Inflammatory macrophage treated with lipopolysaccharide for 4 hours (primary cell): ENCODE data around the gene TMEM106C.

Experiments used
- DNase-seq: peaks from one replicate; pipeline ENCODE4 v3.0.0-alpha.2; 2020

Gene TMEM106C

GRCh38 chr12:47980779-47981495 is 17.5 kb downstream of the TMEM106C start:
- DNase-seq = no peak

- DNase-seq = no peak
Measured at GRCh38 chr12:47981496-47982260, 18.3 kb downstream of the TMEM106C start.

GRCh38 chr12:47982311-47982710 is 18.9 kb downstream of the TMEM106C start:
- DNase-seq = no peak

GRCh38 chr12:47982770-47983169 is 19.4 kb downstream of the TMEM106C start:
- no peak for DNase-seq

- no peak for DNase-seq
Measured at GRCh38 chr12:47983541-47984115, 20.2 kb downstream of the TMEM106C start.

- DNase-seq = no peak
Measured at GRCh38 chr12:47984331-47984801, 21.0 kb downstream of the TMEM106C start.

GRCh38 chr12:47985596-47986290 is 22.3 kb downstream of the TMEM106C start:
- DNase-seq = no peak

GRCh38 chr12:47986291-47986660 is 22.9 kb downstream of the TMEM106C start:
- no peak for DNase-seq

GRCh38 chr12:47986832-47987231 is 23.4 kb downstream of the TMEM106C start:
- DNase-seq = no peak

GRCh38 chr12:47987411-47988072 is 24.1 kb downstream of the TMEM106C start:
- DNase-seq = no peak

GRCh38 chr12:47988073-47989022 is 25.0 kb downstream of the TMEM106C start:
- DNase-seq = no peak

- no peak for DNase-seq
Measured at GRCh38 chr12:47989023-47989417, 25.6 kb downstream of the TMEM106C start.

- DNase-seq = no peak
Measured at GRCh38 chr12:47989666-47990065, 26.3 kb downstream of the TMEM106C start.

GRCh38 chr12:47990351-47991105 is 27.1 kb downstream of the TMEM106C start:
- no peak for DNase-seq

- no peak for DNase-seq
Measured at GRCh38 chr12:47991106-47992061, 28.0 kb downstream of the TMEM106C start.

- DNase-seq = no peak
Measured at GRCh38 chr12:47992776-47993175, 29.4 kb downstream of the TMEM106C start.

GRCh38 chr12:47993491-47993890 is 30.1 kb downstream of the TMEM106C start:
- DNase-seq = no peak

GRCh38 chr12:47995981-47996401 is 32.6 kb downstream of the TMEM106C start:
- DNase-seq = no peak

- DNase-seq = no peak
Measured at GRCh38 chr12:47997321-47997720, 33.9 kb downstream of the TMEM106C start.

- no peak for DNase-seq
Measured at GRCh38 chr12:47999816-48000215, 36.4 kb downstream of the TMEM106C start.
